ENCODE measurements around the gene NEURL1B.

NEURL1B gene

GRCh38 chr5:172659909-172660628, 19.0 kb downstream of the NEURL1B start:
- no peak for DNase-seq (ENCODE audit: low spot score)

GRCh38 chr5:172660974-172661373, 19.9 kb downstream of the NEURL1B start:
- no peak for DNase-seq (ENCODE audit: low spot score)
- TF ChIP-seq CTCF (IDR thresholded peaks at IDR 0.05; ENCODE audit: extremely low read depth, missing control alignments): no peak

More at GRCh38 chr5:172659909-172660628, 19.0 kb downstream of the NEURL1B start:
- no peak for TF ChIP-seq CTCF (IDR thresholded peaks at IDR 0.05; ENCODE audit: extremely low read depth, missing control alignments)

GRCh38 chr5:172661526-172661925, 20.5 kb downstream of the NEURL1B start:
- no peak for DNase-seq (ENCODE audit: low spot score)
- TF ChIP-seq CTCF (IDR thresholded peaks at IDR 0.05; ENCODE audit: extremely low read depth, missing control alignments): no peak

- DNase-seq (ENCODE audit: low spot score): no peak
- TF ChIP-seq CTCF (IDR thresholded peaks at IDR 0.05; ENCODE audit: extremely low read depth, missing control alignments): no peak
Observed at GRCh38 chr5:172662596-172662995, 21.5 kb downstream of the NEURL1B start.

- TF ChIP-seq CTCF (IDR thresholded peaks at IDR 0.05; ENCODE audit: extremely low read depth, missing control alignments): no peak
- DNase-seq (ENCODE audit: low spot score): no peak
Observed at GRCh38 chr5:172664018-172664417, 23.0 kb downstream of the NEURL1B start.

- no peak for DNase-seq (ENCODE audit: low spot score)
- no peak for TF ChIP-seq CTCF (IDR thresholded peaks at IDR 0.05; ENCODE audit: extremely low read depth, missing control alignments)
Observed at GRCh38 chr5:172664681-172665541, 23.8 kb downstream of the NEURL1B start.

GRCh38 chr5:172666251-172666650, 25.2 kb downstream of the NEURL1B start:
- no peak for TF ChIP-seq CTCF (IDR thresholded peaks at IDR 0.05; ENCODE audit: extremely low read depth, missing control alignments)
- DNase-seq (ENCODE audit: low spot score): no peak
